Gastrocnemius medialis (tissue), 4 donors: ENCODE measurements around the gene TNFRSF6B. TPM values are rescaled to one million over a fixed set of nuclear protein-coding genes. Genes with fewer than 3 reads are reported as not detected.
A peak's percentile ranks its signal among the peaks of the same experiment; 100 is the strongest.

ENCODE experiments used
- ATAC-seq, 2 donors: fragments of 150-250 bp; one replicate each; pipeline ENCODE4 v1.9.1; 2016
- DNase-seq, 2 donors: peaks; one replicate each; pipeline ENCODE4 v3.0.0-alpha.2; 2019
- H3K27ac ChIP-seq, 4 donors: fragments of 200-600 bp; sonication (generic); 1 replicate in 1 of 4; 2 replicates in 3 of 4; pipeline ENCODE4 v1.5.1; 2016 to 2018; ENCODE audit warnings: mild to moderate bottlenecking in 2 of 4, moderate library complexity in 1 of 4
- H3K27me3 ChIP-seq, 3 donors: fragments of 200-600 bp; sonication (generic) in 2 of 3; 1 replicate in 1 of 3; 2 replicates in 2 of 3; pipeline versions ENCODE4 v1.5.1 to v1.6.0; 2016 to 2019; ENCODE audit warnings: mild to moderate bottlenecking in 1 of 3, moderate library complexity in 1 of 3
- H3K36me3 ChIP-seq, 2 donors: fragments of 200-600 bp; sonication (generic) in 1 of 2; one replicate each; pipeline ENCODE4 v1.5.1; 2017 to 2018
- H3K4me1 ChIP-seq, 2 donors: fragments of 200-600 bp; sonication (generic) in 1 of 2; one replicate each; pipeline ENCODE4 v1.5.1; 2016 to 2017; ENCODE audit warnings: mild to moderate bottlenecking in 2 of 2
- H3K4me3 ChIP-seq, 4 donors: fragments of 200-600 bp; sonication (generic) in 3 of 4; 1 replicate in 1 of 4; 2 replicates in 3 of 4; pipeline ENCODE4 v1.5.1; 2016 to 2019; ENCODE audit warnings: mild to moderate bottlenecking in 2 of 4
- H3K9me3 ChIP-seq, 3 donors: fragments of 200-600 bp; sonication (generic) in 2 of 3; 1 replicate in 1 of 3; 2 replicates in 2 of 3; pipeline ENCODE4 v1.5.1; 2016 to 2019
- CTCF ChIP-seq, 5 experiments: fragments of 450-650 bp in 3 of 5; fragments of 200-600 bp in 2 of 5; sonication (generic) in 2 of 5; IDR thresholded peaks in 4 of 5; conservative IDR thresholded peaks in 1 of 5; 1 replicate in 4 of 5; 2 replicates in 1 of 5; pipeline ENCODE4 v1.5.1; 2016 to 2019; ENCODE audit warnings: antibody characterized with exemption in 5 of 5, mild to moderate bottlenecking in 3 of 5, moderate library complexity in 3 of 5
- POLR2A ChIP-seq, 2 donors: fragments of 450-650 bp; IDR thresholded peaks; one replicate each; pipeline ENCODE4 v1.6.1; 2017; ENCODE audit warnings: antibody characterized with exemption in 2 of 2, mild to moderate bottlenecking in 2 of 2, moderate library complexity in 2 of 2
- in situ Hi-C, 4 donors: fragments of 200-750 bp; cut with MboI; loops; one replicate each; pipeline versions ENCODE4 v1.15.0 to v1.8.0; 2017; ENCODE audit warnings: low sequenced_read_pairs in 4 of 4
- intact Hi-C: fragments of 100-400 bp; cut with DNase I; formaldehyde crosslinking; loops from one replicate; pipeline ENCODE4 v1.15.1; 2023; ENCODE audit warnings: low total_unique reads
- total RNA-seq, 4 donors: library from RNA; depleted of rRNA; stranded (reverse); fragments of >200 nt; gene quantifications; one replicate each; pipeline versions ENCODE4 v1.1.0 to v1.2.3, GENCODE V29; 2016

The TNFRSF6B gene
- total RNA-seq, 4 donors from 2014 or later, result 1.2 to 4.8 (median 3.1) TPM

- Histone ChIP-seq H3K27me3 (no peaks in the 10 kb centered on the region), H3K4me1 (peaks cover 14 to 22% of the 10 kb centered on the region in 2 donors), H3K27ac (peak overlapping the region; percentile 78 to 83 (median 82)), H3K36me3 (no peaks in the 10 kb centered on the region), H3K4me3 (no peak overlapping the region), H3K9me3 (no peaks in the 10 kb centered on the region)
- TF ChIP-seq POLR2A (IDR thresholded peaks at IDR 0.05) (no peak), CTCF (IDR thresholded peaks at IDR 0.05 in 4 of 5, conservative IDR thresholded peaks at IDR 0.05 in 1 of 5) (no peak)
- intact Hi-C loops, result no loop called here
- DNase-seq (no peak), ATAC-seq (no peak)
- in situ Hi-C loops, result no loop called here
These were observed 8.9 kb upstream of the TNFRSF6B start for GRCh38 chr20:63687419-63688178.

GRCh38 chr20:63688228-63689045 lies 8.0 kb upstream of the TNFRSF6B start:
- no peak overlapping the region for H3K4me3 ChIP-seq
- intact Hi-C loops, result no loop called here
- ATAC-seq (no peak), DNase-seq (no peak)
- H3K36me3 ChIP-seq, result no peaks in the 10 kb centered on the region
- peak overlapping the region; percentile 78 to 83 (median 82) for H3K27ac ChIP-seq
- in situ Hi-C loops, result no loop called here
- H3K27me3 ChIP-seq, result no peaks in the 10 kb centered on the region
- TF ChIP-seq CTCF (IDR thresholded peaks at IDR 0.05 in 4 of 5, conservative IDR thresholded peaks at IDR 0.05 in 1 of 5), result no peak
- TF ChIP-seq POLR2A (IDR thresholded peaks at IDR 0.05), result no peak
- H3K4me1 ChIP-seq, result peaks cover 14 to 19% of the 10 kb centered on the region in 2 donors
- no peaks in the 10 kb centered on the region for H3K9me3 ChIP-seq

GRCh38 chr20:63689046-63690002 lies 7.1 kb upstream of the TNFRSF6B start:
- no peak overlapping the region for H3K4me3 ChIP-seq
- H3K27ac ChIP-seq, result peak overlapping the region; percentile 78 to 83 (median 82)
- peaks cover 14 to 19% of the 10 kb centered on the region in 2 donors for H3K4me1 ChIP-seq
- ATAC-seq (no peak), DNase-seq (no peak)
- intact Hi-C loops (no loop called here), in situ Hi-C loops (no loop called here)
- H3K9me3 ChIP-seq, result no peaks in the 10 kb centered on the region
- H3K27me3 ChIP-seq, result no peaks in the 10 kb centered on the region
- H3K36me3 ChIP-seq, result peaks cover 0 to 7% of the 10 kb centered on the region in 2 donors
- TF ChIP-seq CTCF (IDR thresholded peaks at IDR 0.05 in 4 of 5, conservative IDR thresholded peaks at IDR 0.05 in 1 of 5), result no peak

GRCh38 chr20:63690003-63690897 lies 6.2 kb upstream of the TNFRSF6B start:
- H3K27ac ChIP-seq, result no peak overlapping the region
- peaks cover 14 to 19% of the 10 kb centered on the region in 2 donors for H3K4me1 ChIP-seq
- intact Hi-C loops (no loop called here), in situ Hi-C loops (no loop called here)
- no peaks in the 10 kb centered on the region for H3K9me3 ChIP-seq
- no peaks in the 10 kb centered on the region for H3K27me3 ChIP-seq
- H3K4me3 ChIP-seq, result no peak overlapping the region
- TF ChIP-seq POLR2A (IDR thresholded peaks at IDR 0.05), result no peak
- TF ChIP-seq CTCF (IDR thresholded peaks at IDR 0.05 in 4 of 5, conservative IDR thresholded peaks at IDR 0.05 in 1 of 5), result no peak
- peaks cover 0 to 7% of the 10 kb centered on the region in 2 donors for H3K36me3 ChIP-seq
- no peak for DNase-seq
- no peak for ATAC-seq
